CD4-positive, alpha-beta T cell (primary cell): ENCODE results near the gene ABR. TPM values are rescaled to one million over a fixed set of nuclear protein-coding genes. Genes with fewer than 3 reads are reported as not detected.

Experiments
- ATAC-seq: fragments of 200-7000 bp; cut with Tn5 transposase; one replicate; pipeline ENCODE4 v1.10.0; 2022; ENCODE audit warnings: mild to moderate bottlenecking; ENCODE audit not compliant: poor library complexity
- CTCF ChIA-PET: fragments of 350-600 bp; sonication (Branson Sonifier 250); formaldehyde crosslinking; loops from one replicate; lab custom pipeline; 2021; ENCODE audit warnings: antibody characterized with exemption, inconsistent platforms; lab: Charles Lee
- POLR2A ChIA-PET: fragments of 350-600 bp; sonication (Branson Sonifier 250); formaldehyde crosslinking; loops from one replicate; lab custom pipeline; 2021; ENCODE audit warnings: antibody characterized with exemption, inconsistent platforms; lab: Charles Lee
- DNase-seq, 14 experiments: peaks; one replicate each; pipeline ENCODE4 v3.0.0-alpha.2; 2013 to 2020; ENCODE audit warnings: mixed read lengths in 2 of 14
- H3K27ac ChIP-seq, 2 donors: one replicate each; pipeline versions ENCODE4 v1.5.1 to v1.7.0; 2013; ENCODE audit warnings: low read length in 2 of 2, low read depth in 1 of 2, mild to moderate bottlenecking in 1 of 2
- H3K27me3 ChIP-seq, 2 experiments: 1 replicate in 1 of 2; 2 replicates in 1 of 2; pipeline versions ENCODE4 v1.6.1 to v1.7.0; 2013; ENCODE audit warnings: low read length in 2 of 2, control low read depth in 1 of 2, mild to moderate bottlenecking in 1 of 2, moderate library complexity in 1 of 2; ENCODE audit not compliant: insufficient read depth in 2 of 2, control insufficient read depth in 1 of 2
- H3K36me3 ChIP-seq: one replicate; pipeline ENCODE4 v1.6.1; 2013; ENCODE audit warnings: low read length, control low read depth; ENCODE audit not compliant: insufficient read depth
- H3K4me1 ChIP-seq: one replicate; pipeline ENCODE4 v1.6.1; 2013; ENCODE audit warnings: low read length, control low read depth; ENCODE audit not compliant: insufficient read depth
- H3K4me3 ChIP-seq: one replicate; pipeline ENCODE4 v1.5.1; 2013; ENCODE audit warnings: mild to moderate bottlenecking, low read length, moderate library complexity
- H3K9me3 ChIP-seq, 2 experiments: 1 replicate in 1 of 2; 2 replicates in 1 of 2; pipeline versions ENCODE4 v1.6.1 to v1.7.0; 2013; ENCODE audit warnings: low read length in 2 of 2, mild to moderate bottlenecking in 2 of 2, control low read depth in 1 of 2, moderate library complexity in 1 of 2; ENCODE audit not compliant: control insufficient read depth in 1 of 2, insufficient read depth in 1 of 2
- H3K27ac Mint-ChIP-seq: one replicate; pipeline ENCODE4 v1.8.0; 2020; ENCODE audit warnings: mixed read lengths
- H3K27me3 Mint-ChIP-seq: one replicate; pipeline ENCODE4 v1.8.0; 2021; ENCODE audit warnings: mixed read lengths
- H3K36me3 Mint-ChIP-seq: one replicate; pipeline ENCODE4 v1.8.0; 2021; ENCODE audit warnings: low read depth, mixed read lengths
- H3K4me1 Mint-ChIP-seq: one replicate; pipeline ENCODE4 v1.8.0; 2021; ENCODE audit warnings: low read depth, mixed read lengths
- H3K4me3 Mint-ChIP-seq: one replicate; pipeline ENCODE4 v1.8.0; 2020; ENCODE audit warnings: mild to moderate bottlenecking, mixed read lengths
- H3K9me3 Mint-ChIP-seq: one replicate; pipeline ENCODE4 v1.8.0; 2020; ENCODE audit warnings: mixed read lengths
- intact Hi-C, 2 experiments: fragments of 100-400 bp; cut with DNase I in 1 of 2; cut with micrococcal nuclease in 1 of 2; formaldehyde crosslinking; loops; one replicate each; pipeline versions ENCODE4 v1.15.1 to v1.9.0; 2023 to 2025; cut with DNase I, micrococcal nuclease
- polyA plus RNA-seq, 2 donors: library from polyadenylated mRNA; unstranded; fragments of 120-200 nt; gene quantifications; one replicate each; pipeline ENCODE4 v1.2.1, GENCODE V29; 2013
- total RNA-seq, 174 experiments: library from RNA in 2 of 174; stranded (reverse) in 2 of 174; gene quantifications; one replicate each; pipeline ENCODE4 v1.2.3 and lab custom pipeline; 2021 to 2026
- TF ChIP-seq, protein P1 (sequence below): fragments of 200-600 bp; IDR thresholded peaks from one replicate; pipeline ENCODE4 v1.8.0; 2022; ENCODE audit warnings: antibody characterized with exemption, mild to moderate bottlenecking

ABR gene
- total RNA-seq (10 to 100 TPM; 72.4 to 74.8 TPM), total RNA-seq (lab: John Stamatoyannopoulos, UW) (36.4 to 269 (median 94.3) reads per million in 172 experiments)
- polyA plus RNA-seq (2013, experiment 1 of 2), result 54.3 TPM
- 61.7 TPM for polyA plus RNA-seq (2013, experiment 2 of 2)

DNA sequence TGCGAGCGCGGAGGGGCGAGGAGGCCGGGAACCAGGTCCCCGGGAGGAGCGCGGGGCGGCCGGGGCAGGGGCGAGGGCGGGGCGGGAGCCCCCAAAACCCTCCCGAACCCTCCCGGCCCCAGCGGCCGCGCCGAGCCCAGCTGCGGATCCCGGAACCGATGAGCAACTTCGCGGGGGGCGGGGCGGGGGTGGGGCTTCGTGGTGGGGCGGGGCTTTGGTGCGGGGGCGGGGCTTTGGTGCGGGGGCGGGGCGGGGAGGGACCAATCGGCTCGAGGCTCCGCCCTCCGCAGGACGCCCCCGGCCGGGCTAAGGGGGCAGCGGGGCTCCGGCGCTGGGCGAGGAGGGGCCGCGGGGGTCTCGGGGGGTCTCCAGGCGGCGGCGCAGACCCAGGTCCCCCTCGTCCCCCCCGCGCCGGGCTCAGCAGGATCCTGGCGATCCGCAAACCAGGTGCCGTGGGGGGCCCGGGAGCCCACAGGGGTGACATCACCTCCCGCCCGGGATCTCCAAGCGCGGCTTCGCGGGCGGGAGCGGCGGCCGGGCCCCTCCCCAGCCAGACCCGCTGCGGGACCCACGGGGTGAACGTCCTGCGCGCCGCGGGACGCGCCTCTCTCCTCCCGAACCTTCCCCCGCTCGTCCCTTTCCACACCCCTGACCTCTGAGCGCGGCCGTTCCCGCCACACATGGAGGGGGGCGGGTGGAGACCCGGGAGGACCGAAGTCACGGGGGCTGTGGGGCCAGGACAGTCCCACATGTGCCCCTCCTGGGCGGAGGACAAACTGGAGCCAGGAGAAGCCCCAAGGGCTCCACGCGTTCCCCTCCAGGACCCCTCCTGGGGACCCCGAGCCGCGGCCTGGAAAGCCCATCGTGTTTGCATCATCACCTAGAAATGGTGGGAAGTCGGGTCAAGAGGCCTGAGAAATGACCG is at the start of gene ABR:
ABR (minus strand) TSS at position 164 of the 925 bp plus-strand sequence. CDS start 254 bp downstream, outside the sequence.
- Histone ChIP-seq H3K27ac (no peak within 1 kb of the TSS), H3K9me3 (no peaks in the 10 kb centered on the region), H3K36me3 (no peaks in the 10 kb centered on the region), H3K4me3 (peak within 1 kb of the TSS; percentile 75), H3K27me3 (peaks cover 0 to 4% of the 10 kb centered on the region in 2 experiments), H3K4me1 (peaks cover 29% of the 10 kb centered on the region)
- H3K4me1 Mint-ChIP-seq, result no peaks in the 10 kb centered on the region
- no peak within 1 kb of the TSS for H3K27ac Mint-ChIP-seq
- peak within 1 kb of the TSS; percentile 84 for H3K4me3 Mint-ChIP-seq
- POLR2A ChIA-PET, result interaction anchor here (1.8 kb wide), 1 partner anchor 72 kb away, joined by 4 read pairs; no protein-coding TSS in a partner anchor
- intact Hi-C loops, result loop anchor here in 1 of 2 experiments (2.0 kb wide), 1 partner anchor 201 kb away; the partner anchor contains the start of gene NXN
- H3K36me3 Mint-ChIP-seq, result no peaks in the 10 kb centered on the region
- CTCF ChIA-PET, result no interaction called here
- TF ChIP-seq, protein P1, sequence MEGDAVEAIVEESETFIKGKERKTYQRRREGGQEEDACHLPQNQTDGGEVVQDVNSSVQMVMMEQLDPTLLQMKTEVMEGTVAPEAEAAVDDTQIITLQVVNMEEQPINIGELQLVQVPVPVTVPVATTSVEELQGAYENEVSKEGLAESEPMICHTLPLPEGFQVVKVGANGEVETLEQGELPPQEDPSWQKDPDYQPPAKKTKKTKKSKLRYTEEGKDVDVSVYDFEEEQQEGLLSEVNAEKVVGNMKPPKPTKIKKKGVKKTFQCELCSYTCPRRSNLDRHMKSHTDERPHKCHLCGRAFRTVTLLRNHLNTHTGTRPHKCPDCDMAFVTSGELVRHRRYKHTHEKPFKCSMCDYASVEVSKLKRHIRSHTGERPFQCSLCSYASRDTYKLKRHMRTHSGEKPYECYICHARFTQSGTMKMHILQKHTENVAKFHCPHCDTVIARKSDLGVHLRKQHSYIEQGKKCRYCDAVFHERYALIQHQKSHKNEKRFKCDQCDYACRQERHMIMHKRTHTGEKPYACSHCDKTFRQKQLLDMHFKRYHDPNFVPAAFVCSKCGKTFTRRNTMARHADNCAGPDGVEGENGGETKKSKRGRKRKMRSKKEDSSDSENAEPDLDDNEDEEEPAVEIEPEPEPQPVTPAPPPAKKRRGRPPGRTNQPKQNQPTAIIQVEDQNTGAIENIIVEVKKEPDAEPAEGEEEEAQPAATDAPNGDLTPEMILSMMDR, result no peak
- ATAC-seq (peak; percentile 80), DNase-seq (peak; percentile 40 to 81 (median 58))
- H3K9me3 Mint-ChIP-seq, result no peaks in the 10 kb centered on the region
- H3K27me3 Mint-ChIP-seq, result no peaks in the 10 kb centered on the region

DNA sequence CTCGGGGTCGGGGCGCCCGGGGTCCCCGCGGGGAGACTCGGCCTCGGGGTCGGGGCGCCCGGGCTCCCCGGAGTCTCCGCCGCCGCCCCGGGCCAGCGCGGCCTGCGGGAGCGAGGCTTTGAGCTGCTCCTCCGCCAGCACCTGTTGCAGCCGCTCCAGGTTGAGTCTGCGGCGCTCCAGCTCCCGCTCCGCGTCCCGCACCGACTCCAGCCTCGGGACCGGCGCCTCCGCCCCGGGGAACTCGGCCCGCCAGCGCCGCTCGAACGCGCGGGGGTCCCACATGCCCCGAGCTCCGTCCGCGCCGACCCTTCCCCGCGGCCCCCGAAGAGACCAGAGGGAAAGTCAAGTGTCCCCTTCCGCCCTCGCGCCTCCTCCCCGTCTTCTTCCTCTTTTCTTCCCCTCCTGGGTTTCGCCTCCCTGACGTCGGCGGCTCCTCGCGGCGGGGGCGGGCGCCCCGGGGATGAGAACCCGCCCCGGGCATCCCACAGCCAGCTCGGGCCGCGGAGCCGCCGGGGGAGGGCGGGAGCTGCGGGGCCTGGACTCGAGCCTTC is 49.6 kb upstream of the ABR start:
- intact Hi-C loops, result no loop called here
- ChIA-PET CTCF (no interaction called here), POLR2A (no interaction called here)
- peak overlapping the region; percentile 39 for H3K4me3 ChIP-seq
- no peaks in the 10 kb centered on the region for H3K9me3 Mint-ChIP-seq
- no peaks in the 10 kb centered on the region for H3K36me3 Mint-ChIP-seq
- DNase-seq (peak in 10 of 14 experiments; percentile 15 to 72 (median 44)), ATAC-seq (peak; percentile 58)
- TF ChIP-seq, protein P1, result no peak
- H3K4me1 ChIP-seq, result peaks cover 15% of the 10 kb centered on the region
- no peaks in the 10 kb centered on the region for H3K9me3 ChIP-seq
- H3K4me1 Mint-ChIP-seq, result peaks cover 20% of the 10 kb centered on the region
- H3K36me3 ChIP-seq, result no peaks in the 10 kb centered on the region
- no peak overlapping the region for H3K4me3 Mint-ChIP-seq
- H3K27ac Mint-ChIP-seq, result no peak overlapping the region
- peaks cover 57% of the 10 kb centered on the region for H3K27me3 Mint-ChIP-seq
- H3K27ac ChIP-seq, result no peak overlapping the region
- peaks cover 29 to 32% of the 10 kb centered on the region in 2 experiments for H3K27me3 ChIP-seq

DNA sequence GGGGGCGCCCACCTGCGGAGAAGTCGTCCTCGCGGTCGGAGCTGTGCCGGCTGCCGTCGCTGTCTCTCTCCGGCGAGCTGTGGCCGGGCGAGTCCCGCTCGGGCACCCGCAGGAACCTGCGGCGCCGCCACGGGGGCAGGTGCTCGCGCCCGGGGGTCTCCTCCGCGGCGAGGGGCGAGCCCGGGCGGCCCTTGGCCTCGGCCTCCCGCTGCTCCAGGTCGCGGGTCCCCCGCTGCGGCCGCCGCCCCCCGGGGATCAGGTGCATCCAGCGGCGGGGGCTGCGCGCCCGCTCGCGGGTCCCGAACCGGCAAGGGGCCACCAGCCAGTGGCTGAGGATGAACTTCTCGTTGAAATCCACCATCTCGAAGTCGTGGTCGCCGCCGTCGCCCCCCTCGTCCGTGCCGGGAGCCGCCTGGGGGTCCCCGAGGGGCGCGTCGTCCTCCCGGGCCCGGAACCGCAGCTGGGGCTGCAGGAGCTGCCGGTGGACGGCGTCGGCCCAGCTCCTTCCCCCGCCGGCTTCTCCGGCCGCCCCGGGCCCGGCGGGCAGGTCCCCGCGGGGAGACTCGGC is 49.1 kb upstream of the ABR start:
- Histone ChIP-seq H3K27ac (no peak overlapping the region), H3K9me3 (no peaks in the 10 kb centered on the region), H3K27me3 (peaks cover 28 to 32% of the 10 kb centered on the region in 2 experiments), H3K36me3 (no peaks in the 10 kb centered on the region), H3K4me3 (no peak overlapping the region), H3K4me1 (peaks cover 15% of the 10 kb centered on the region)
- intact Hi-C loops, result no loop called here
- CTCF ChIA-PET, result interaction anchor here (0.6 kb wide), 1 partner anchor 22 kb away, joined by 3 read pairs; no protein-coding TSS in a partner anchor
- H3K4me3 Mint-ChIP-seq, result no peak overlapping the region
- TF ChIP-seq, protein P1, result no peak
- no peak overlapping the region for H3K27ac Mint-ChIP-seq
- no peaks in the 10 kb centered on the region for H3K9me3 Mint-ChIP-seq
- DNase-seq, result peak in 2 of 14 experiments; percentile 37 to 39
- ATAC-seq, result no peak
- no peaks in the 10 kb centered on the region for H3K36me3 Mint-ChIP-seq
- H3K27me3 Mint-ChIP-seq, result peaks cover 55% of the 10 kb centered on the region
- POLR2A ChIA-PET, result interaction anchor here (1.1 to 1.2 kb wide), 2 partner anchors 22 to 25 kb away, joined by 3 read pairs; no protein-coding TSS in a partner anchor
- peaks cover 20% of the 10 kb centered on the region for H3K4me1 Mint-ChIP-seq
